Measurements from ENCODE around the gene ATP2B3.

DNA sequence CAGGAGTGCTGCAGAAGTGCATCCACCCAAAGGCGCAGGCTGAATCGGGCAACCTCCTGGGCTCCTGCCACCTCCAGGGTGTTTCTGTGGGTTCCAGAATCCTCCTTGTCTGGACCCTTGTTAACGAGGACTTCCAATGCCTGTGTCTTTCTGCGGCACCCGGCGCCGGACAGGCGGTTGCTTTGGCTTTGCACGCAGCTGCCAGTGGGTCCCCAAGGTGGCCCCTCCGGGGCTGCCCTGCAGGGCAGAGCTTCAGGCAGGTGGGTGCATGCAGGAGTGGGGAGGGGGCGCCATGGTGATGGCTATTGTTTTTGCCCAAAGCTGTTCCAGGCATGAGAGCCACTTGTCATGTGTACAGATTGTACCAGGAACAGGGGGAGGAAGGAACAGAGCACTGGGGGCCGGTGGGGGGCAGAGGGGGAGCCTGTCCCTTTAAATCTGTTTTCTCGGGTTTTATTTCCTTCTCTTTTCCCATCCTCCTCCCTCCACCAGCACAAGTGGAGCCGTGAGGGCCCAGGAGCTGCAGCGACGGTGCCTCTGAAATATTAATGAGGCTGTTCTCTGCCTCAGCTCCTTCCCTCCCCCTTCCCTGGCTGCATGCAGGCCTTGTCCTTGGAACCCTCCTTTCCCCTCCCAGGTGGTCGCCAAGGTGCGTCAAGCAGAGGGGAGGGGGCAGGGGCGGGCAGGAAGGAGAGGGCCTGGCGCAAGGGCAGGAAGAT, 13.1 kb downstream of the ATP2B3 start:
- TF ChIP-seq, protein P1, sequence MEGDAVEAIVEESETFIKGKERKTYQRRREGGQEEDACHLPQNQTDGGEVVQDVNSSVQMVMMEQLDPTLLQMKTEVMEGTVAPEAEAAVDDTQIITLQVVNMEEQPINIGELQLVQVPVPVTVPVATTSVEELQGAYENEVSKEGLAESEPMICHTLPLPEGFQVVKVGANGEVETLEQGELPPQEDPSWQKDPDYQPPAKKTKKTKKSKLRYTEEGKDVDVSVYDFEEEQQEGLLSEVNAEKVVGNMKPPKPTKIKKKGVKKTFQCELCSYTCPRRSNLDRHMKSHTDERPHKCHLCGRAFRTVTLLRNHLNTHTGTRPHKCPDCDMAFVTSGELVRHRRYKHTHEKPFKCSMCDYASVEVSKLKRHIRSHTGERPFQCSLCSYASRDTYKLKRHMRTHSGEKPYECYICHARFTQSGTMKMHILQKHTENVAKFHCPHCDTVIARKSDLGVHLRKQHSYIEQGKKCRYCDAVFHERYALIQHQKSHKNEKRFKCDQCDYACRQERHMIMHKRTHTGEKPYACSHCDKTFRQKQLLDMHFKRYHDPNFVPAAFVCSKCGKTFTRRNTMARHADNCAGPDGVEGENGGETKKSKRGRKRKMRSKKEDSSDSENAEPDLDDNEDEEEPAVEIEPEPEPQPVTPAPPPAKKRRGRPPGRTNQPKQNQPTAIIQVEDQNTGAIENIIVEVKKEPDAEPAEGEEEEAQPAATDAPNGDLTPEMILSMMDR (IDR thresholded peaks at IDR 0.05; ENCODE audit: low read length), result no peak
- no peak for TF ChIP-seq EZH2 (optimal IDR thresholded peaks at IDR 0.05; ENCODE audit: low read depth, low read length)
- TF ChIP-seq EZH2phosphoT487 (IDR thresholded peaks at IDR 0.05; ENCODE audit: low read length), result no peak
